ENCODE results near the gene SPART.

- TF ChIP-seq, protein P1, sequence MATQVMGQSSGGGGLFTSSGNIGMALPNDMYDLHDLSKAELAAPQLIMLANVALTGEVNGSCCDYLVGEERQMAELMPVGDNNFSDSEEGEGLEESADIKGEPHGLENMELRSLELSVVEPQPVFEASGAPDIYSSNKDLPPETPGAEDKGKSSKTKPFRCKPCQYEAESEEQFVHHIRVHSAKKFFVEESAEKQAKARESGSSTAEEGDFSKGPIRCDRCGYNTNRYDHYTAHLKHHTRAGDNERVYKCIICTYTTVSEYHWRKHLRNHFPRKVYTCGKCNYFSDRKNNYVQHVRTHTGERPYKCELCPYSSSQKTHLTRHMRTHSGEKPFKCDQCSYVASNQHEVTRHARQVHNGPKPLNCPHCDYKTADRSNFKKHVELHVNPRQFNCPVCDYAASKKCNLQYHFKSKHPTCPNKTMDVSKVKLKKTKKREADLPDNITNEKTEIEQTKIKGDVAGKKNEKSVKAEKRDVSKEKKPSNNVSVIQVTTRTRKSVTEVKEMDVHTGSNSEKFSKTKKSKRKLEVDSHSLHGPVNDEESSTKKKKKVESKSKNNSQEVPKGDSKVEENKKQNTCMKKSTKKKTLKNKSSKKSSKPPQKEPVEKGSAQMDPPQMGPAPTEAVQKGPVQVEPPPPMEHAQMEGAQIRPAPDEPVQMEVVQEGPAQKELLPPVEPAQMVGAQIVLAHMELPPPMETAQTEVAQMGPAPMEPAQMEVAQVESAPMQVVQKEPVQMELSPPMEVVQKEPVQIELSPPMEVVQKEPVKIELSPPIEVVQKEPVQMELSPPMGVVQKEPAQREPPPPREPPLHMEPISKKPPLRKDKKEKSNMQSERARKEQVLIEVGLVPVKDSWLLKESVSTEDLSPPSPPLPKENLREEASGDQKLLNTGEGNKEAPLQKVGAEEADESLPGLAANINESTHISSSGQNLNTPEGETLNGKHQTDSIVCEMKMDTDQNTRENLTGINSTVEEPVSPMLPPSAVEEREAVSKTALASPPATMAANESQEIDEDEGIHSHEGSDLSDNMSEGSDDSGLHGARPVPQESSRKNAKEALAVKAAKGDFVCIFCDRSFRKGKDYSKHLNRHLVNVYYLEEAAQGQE (IDR thresholded peaks at IDR 0.05; ENCODE audit: low read depth, low read length), result no peak
- TF ChIP-seq EZH2phosphoT487 (IDR thresholded peaks at IDR 0.05; ENCODE audit: borderline replicate concordance, low read depth) (no peak), ZBTB33 (IDR thresholded peaks at IDR 0.05; ENCODE audit: borderline replicate concordance, low read depth) (no peak)
These were observed 47.6 kb downstream of the SPART start for GRCh38 chr13:36298535-36299068.

Data from SK-N-SH (cell line).